Hindlimb muscle (tissue), 1 donor: Measurements from ENCODE around the gene ABHD17B. TPM values are rescaled to one million over a fixed set of nuclear protein-coding genes. Genes with fewer than 3 reads are reported as not detected.
A peak's percentile ranks its signal among the peaks of the same experiment; 100 is the strongest.

Experiments used
- DNase-seq: peaks from one replicate; pipeline ENCODE4 v3.0.0-alpha.2; 2013
- polyA plus RNA-seq: library from polyadenylated mRNA; unstranded; fragments of 120-200 nt; gene quantifications from one replicate; pipeline ENCODE4 v1.2.1, GENCODE V29; 2013; ENCODE audit not compliant: insufficient read length

ABHD17B gene
- polyA plus RNA-seq, 1 donor = 35.5 TPM

DNA sequence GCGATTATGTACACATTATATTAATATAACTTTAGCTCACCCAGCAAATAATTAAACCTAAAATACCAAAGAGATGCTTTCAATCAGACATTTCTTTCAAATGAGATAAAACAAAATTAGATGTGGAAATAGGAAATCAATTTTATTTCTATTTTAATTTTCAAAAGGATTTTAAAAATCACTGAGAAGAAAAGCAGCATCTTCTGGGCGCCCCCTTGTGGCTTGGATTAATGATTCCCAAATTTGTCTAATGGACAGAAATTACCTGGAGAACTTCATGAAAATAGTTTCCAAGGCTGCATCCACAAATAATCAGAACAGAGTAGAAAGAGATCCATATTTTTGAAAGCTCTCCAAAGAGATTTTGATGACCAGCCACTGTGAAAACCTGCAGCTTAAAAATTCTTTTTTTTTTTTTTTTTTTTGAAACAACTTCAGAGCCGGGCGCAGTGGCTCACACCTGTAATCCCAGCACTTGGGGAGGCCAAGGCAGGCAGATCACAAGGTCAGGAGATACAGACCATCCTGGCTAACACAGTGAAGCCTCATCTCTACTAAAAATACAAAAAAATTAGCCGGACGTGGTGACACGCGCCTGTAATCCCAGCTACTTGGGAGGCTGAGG, 91.8 kb downstream of the ABHD17B start:
- peak; percentile 40 for DNase-seq

DNA sequence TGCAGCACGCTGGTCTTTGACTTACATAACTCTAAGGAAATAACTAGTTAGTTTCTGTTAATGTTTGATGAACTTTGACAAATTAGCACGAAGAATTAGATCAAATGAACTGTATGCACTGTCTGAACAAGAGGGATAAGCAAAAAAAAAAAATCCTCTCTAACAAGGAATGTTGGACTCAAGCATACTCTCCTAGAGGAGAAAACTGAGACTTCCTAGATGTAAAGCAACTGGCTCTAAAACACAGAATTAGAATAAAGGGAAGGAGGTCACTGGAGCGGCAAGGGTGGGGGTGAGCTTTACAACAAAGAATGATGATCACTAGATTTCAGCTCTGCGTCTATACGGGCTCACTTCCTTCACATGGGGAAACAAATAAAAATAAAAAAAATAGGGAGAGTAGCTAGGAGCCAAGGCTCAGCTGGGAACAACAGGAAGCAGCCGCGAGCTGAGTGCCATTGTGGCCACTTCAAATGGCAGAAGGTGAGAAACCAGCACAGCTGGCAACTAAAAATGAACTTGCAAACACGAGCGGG, 94.0 kb downstream of the ABHD17B start:
- no peak for DNase-seq

Other genes with a start within 250 kb of the ABHD17B start
- gene CEMIP2, start 142.7 kb downstream of the ABHD17B start, polyA plus RNA-seq = 26.5 TPM
- 21.3 TPM for gene C9orf85, start 446 bp upstream of the ABHD17B start, polyA plus RNA-seq
- not detected for gene C9orf57, start 149.4 kb upstream of the ABHD17B start, polyA plus RNA-seq
- 0.30 TPM for gene GDA, start 238.2 kb upstream of the ABHD17B start, polyA plus RNA-seq